BE2C (cell line): Measurements from ENCODE around the gene STX1B.
A peak's percentile ranks its signal among the peaks of the same experiment; 100 is the strongest.

Experiments used
- DNase-seq: peaks from one replicate; pipeline ENCODE4 v3.0.0-alpha.2; 2020
- H3K27me3 ChIP-seq: fragments of 250-450 bp; sonication (Bioruptor Pico); 2 replicates; pipeline ENCODE4 v1.5.1; 2020; ENCODE audit warnings: mild to moderate bottlenecking
- H3K36me3 ChIP-seq: fragments of 250-450 bp; sonication (Bioruptor Pico); 2 replicates; pipeline ENCODE4 v1.5.1; 2020; ENCODE audit warnings: mild to moderate bottlenecking
- H3K4me1 ChIP-seq: fragments of 250-450 bp; sonication (Bioruptor Pico); 2 replicates; pipeline ENCODE4 v1.5.1; 2020
- H3K4me3 ChIP-seq: 2 replicates; pipeline ENCODE4 v1.5.1; 2011; ENCODE audit warnings: low read depth, low read length
- H3K9me3 ChIP-seq: fragments of 250-450 bp; sonication (Bioruptor Pico); 2 replicates; pipeline ENCODE4 v1.5.1; 2020
- TF ChIP-seq, protein P1 (sequence below): IDR thresholded peaks from 2 replicates; pipeline ENCODE4 v1.5.1; 2012; ENCODE audit warnings: mild to moderate bottlenecking, low read depth, low read length

Gene STX1B

DNA sequence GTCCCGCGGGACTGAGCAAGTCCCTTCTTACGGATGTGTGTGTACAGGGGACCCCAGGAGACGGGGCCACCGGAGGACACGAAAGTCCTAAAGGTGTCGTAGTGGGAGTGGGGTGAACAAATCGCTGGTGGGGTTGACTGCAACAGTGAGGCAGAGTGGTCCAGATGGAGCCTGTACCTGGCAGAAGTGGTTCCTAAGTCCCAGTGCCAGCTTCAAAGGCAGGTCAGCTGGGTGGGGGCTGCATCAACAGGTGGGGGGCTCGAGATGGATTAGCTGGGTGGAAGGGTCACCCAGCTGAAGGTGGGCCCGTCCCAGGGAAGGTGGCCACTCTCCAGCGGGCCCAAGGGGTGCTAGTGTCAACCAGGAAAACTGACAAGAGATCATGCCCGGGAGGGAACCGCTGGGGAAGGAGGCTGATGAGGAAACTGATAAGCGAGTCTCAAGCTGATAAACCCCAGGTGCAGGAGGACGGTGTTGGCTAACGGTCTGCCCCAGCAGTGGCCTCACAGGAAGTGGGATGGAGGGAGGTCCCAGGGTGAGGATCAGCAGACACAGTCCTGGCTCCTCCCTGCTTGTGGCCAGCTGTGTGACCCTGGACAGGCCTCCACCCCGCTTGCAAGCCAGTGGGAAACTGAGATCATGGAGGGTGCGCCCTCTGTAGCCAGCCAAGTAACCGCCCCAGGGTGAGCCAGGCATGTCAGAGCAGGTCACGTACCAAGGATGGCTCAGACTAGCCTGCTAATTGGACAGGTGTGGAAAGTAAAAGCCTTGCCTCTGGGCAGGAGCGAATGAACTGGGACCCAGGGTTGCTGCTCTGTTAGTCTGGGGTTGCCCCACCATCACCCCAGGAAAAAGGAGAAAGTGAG, 60.6 kb downstream of the STX1B start:
- TF ChIP-seq, protein P1, sequence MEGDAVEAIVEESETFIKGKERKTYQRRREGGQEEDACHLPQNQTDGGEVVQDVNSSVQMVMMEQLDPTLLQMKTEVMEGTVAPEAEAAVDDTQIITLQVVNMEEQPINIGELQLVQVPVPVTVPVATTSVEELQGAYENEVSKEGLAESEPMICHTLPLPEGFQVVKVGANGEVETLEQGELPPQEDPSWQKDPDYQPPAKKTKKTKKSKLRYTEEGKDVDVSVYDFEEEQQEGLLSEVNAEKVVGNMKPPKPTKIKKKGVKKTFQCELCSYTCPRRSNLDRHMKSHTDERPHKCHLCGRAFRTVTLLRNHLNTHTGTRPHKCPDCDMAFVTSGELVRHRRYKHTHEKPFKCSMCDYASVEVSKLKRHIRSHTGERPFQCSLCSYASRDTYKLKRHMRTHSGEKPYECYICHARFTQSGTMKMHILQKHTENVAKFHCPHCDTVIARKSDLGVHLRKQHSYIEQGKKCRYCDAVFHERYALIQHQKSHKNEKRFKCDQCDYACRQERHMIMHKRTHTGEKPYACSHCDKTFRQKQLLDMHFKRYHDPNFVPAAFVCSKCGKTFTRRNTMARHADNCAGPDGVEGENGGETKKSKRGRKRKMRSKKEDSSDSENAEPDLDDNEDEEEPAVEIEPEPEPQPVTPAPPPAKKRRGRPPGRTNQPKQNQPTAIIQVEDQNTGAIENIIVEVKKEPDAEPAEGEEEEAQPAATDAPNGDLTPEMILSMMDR: no peak
- Histone ChIP-seq H3K4me3 (peak overlapping the region; percentile 70), H3K36me3 (no peaks in the 10 kb centered on the region), H3K27me3 (no peaks in the 10 kb centered on the region), H3K4me1 (peaks cover 17% of the 10 kb centered on the region), H3K9me3 (no peaks in the 10 kb centered on the region)
- DNase-seq: no peak

DNA sequence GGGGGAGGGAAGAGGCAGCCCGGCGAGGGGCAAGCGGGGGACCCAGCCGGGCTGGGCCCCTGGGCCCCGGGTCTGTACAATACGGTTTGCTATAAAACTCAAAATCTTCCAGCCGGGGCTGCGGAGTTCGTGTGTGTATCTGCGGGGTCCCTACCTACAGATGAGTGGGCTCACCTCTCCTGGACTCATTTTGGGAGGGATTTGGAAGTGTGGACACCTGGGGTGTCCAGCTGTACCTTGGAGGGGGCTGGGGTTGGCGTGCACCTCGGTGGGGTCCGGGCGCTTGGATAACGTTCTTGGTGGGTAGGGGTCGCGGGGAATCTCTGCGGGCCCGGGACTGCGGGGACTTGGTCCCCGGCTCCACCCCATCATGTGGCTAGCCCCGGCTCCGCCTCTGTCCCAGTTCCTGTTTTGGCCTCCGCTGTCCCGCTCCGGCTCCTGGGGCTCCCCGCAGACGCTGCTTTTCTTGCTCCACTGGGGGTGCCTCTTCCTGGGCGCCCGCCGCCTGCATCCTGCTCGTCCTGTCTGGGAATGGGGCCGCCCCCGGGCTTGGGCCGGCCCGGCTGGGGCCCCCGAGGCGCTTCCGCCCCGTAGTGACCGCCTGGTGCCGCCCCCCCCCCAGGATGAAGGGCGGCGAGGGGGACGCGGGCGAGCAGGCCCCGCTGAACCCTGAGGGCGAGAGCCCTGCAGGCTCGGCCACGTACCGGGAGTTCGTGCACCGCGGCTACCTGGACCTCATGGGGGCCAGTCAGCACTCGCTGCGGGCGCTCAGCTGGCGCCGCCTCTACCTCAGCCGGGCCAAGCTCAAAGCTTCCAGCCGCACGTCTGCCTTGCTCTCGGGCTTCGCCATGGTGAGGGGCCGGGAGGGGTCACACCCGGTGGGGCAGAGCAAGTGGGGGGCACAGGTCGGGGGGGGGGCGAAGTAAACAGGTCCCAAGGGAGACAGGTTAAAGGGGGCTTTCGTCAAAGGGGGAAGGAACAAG, 61.5 kb downstream of the STX1B start, which contains the start of gene ORAI3:
TSS of gene ORAI3 (plus strand) at position 402 of the 983 bp plus-strand sequence. CDS start at position 624, 222 bp downstream.
- DNase-seq: peak; percentile 49
- Histone ChIP-seq H3K9me3 (no peaks in the 10 kb centered on the region), H3K4me1 (peaks cover 17% of the 10 kb centered on the region), H3K27me3 (no peaks in the 10 kb centered on the region), H3K36me3 (peaks cover 4% of the 10 kb centered on the region; the same call in 1 of the 2 replicates), H3K4me3 (peak within 1 kb of the TSS; percentile 70)
- TF ChIP-seq, protein P1: no peak

DNA sequence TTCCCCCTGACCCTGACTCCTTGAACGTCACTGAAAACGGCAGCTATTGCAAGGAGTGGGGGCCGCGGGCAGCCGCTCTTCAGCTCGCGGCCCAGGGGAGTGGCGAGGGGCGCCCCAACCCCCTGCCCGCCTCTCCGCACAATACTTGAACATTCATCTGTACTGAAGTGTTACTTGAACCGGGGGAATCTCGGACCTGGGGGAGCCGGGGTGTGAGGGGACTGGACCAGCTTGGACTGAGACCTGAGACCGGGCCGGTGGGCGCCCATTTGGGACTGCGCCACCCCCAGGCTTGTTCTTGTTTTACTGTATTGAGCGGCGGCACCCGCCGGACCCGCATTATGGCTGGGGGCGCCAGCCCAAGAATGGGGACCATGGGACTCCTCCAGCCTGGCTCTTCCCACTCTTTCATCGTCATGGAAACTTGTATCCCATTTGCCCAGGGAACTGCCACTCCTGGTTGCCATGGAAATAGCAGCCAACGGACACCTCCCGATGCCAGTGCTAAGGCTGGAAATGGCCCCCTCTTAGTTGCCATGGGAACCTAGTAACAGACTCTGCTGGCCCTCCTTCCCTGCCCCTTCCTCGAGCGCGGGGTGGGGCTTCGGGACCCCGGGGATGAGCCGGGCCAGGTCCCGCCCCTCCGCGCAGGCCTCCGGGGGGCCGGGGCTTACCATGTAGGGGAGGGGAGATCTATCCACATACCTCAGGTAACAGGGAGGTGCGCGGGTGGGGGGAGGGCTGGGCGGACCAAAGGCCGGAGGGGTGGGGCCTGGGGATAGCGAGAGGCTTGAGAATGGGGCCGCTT, 62.4 kb downstream of the STX1B start:
- TF ChIP-seq, protein P1: no peak
- Histone ChIP-seq H3K36me3 (peaks cover 8% of the 10 kb centered on the region), H3K4me1 (peaks cover 11% of the 10 kb centered on the region), H3K9me3 (no peaks in the 10 kb centered on the region), H3K27me3 (no peaks in the 10 kb centered on the region), H3K4me3 (peak overlapping the region; percentile 70)
- peak; percentile 91 for DNase-seq

DNA sequence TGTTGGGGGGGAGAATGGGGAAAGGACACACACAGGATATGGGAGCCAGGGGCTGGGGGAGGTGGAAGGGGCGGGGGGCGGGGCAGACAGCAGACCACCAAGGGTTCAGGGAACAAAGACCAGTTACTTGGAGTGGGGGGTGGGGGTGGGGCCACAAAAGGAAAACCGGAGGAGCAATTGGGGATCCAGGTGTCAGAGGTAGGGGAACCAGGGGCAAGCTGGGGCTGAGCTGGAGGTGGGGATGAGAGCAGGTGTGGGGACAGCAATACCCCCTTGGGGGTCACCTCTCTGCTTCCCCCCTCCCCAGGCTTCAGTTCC, 62.9 kb downstream of the STX1B start:
- Histone ChIP-seq H3K27me3 (no peaks in the 10 kb centered on the region), H3K4me1 (peaks cover 11% of the 10 kb centered on the region), H3K36me3 (peaks cover 12% of the 10 kb centered on the region), H3K4me3 (no peak overlapping the region), H3K9me3 (no peaks in the 10 kb centered on the region)
- TF ChIP-seq, protein P1: no peak
- DNase-seq: no peak

DNA sequence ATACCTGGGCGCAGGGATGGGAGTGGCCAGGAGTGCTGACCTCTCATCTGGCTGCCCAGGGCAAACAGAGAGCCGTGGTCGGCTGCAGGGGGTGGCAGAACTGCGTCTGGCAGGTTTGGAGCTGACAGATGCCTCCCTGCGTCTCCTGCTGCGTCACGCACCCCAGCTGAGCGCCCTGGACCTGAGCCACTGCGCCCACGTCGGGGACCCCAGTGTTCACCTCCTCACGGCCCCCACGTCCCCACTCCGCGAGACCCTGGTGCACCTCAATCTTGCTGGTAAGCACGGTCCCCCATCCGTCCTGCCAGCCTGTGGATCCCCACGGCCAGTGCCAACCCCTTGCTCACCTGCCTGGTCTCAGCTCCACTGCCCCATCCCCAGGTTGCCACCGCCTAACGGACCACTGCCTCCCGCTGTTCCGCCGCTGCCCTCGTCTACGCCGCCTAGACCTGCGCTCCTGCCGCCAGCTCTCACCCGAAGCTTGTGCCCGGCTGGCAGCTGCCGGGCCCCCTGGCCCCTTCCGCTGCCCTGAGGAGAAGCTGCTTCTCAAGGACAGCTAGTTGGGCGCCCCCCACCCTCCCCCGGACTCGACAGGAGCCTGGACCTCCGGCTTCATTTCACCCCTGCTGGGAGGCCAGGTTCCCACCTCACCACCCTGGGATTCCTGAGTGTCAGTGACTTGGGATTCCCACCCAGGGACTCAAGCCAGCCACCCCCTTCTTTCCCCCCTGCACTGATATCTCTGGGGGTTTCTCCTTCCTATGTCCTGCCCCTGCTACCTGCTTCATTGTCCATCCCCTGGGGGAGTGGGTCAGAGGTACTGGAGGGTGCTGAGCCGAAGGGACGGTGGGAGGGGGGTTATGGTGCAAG, 63.5 kb downstream of the STX1B start:
- H3K4me1 ChIP-seq: peaks cover 15% of the 10 kb centered on the region
- H3K9me3 ChIP-seq: no peaks in the 10 kb centered on the region
- H3K27me3 ChIP-seq: no peaks in the 10 kb centered on the region
- peaks cover 16% of the 10 kb centered on the region for H3K36me3 ChIP-seq
- TF ChIP-seq, protein P1: no peak
- no peak for DNase-seq
- H3K4me3 ChIP-seq: no peak overlapping the region
